Trophoblast cell (in vitro differentiated cells and primary cell): ENCODE results near the gene ZNF688.

Experiments used
- DNase-seq, 2 donors: peaks; one replicate each; pipeline ENCODE4 v3.0.0-alpha.2; 2016
- H2AFZ ChIP-seq: 2 replicates; pipeline ENCODE4 v1.6.1; 2013; ENCODE audit warnings: low read length, moderate library complexity, mild to moderate bottlenecking; ENCODE audit not compliant: insufficient read depth, poor library complexity
- H2AK5ac ChIP-seq: 2 replicates; pipeline ENCODE4 v1.6.1; 2013; ENCODE audit warnings: mild to moderate bottlenecking, low read length
- H2BK120ac ChIP-seq: 2 replicates; pipeline ENCODE4 v1.6.1; 2013; ENCODE audit warnings: low read length, mild to moderate bottlenecking, moderate library complexity; ENCODE audit not compliant: insufficient read depth, poor library complexity
- H2BK12ac ChIP-seq: 2 replicates; pipeline ENCODE4 v1.6.1; 2013; ENCODE audit warnings: mild to moderate bottlenecking, low read length, moderate library complexity
- H2BK5ac ChIP-seq: 2 replicates; pipeline ENCODE4 v1.6.1; 2013; ENCODE audit warnings: low read length, low read depth, moderate library complexity, mild to moderate bottlenecking; ENCODE audit not compliant: poor library complexity
- H3K14ac ChIP-seq: 2 replicates; pipeline ENCODE4 v1.6.1; 2013; ENCODE audit warnings: mild to moderate bottlenecking, low read length
- H3K18ac ChIP-seq: 2 replicates; pipeline ENCODE4 v1.6.1; 2013; ENCODE audit warnings: mild to moderate bottlenecking, low read length
- H3K23ac ChIP-seq: 2 replicates; pipeline ENCODE4 v1.6.1; 2013; ENCODE audit warnings: low read length
- H3K27ac ChIP-seq: 2 replicates; pipeline ENCODE4 v1.5.1; 2013; ENCODE audit warnings: low read depth, mild to moderate bottlenecking, inconsistent platforms, low read length, moderate library complexity
- H3K27me3 ChIP-seq: 2 replicates; pipeline ENCODE4 v1.6.1; 2013; ENCODE audit warnings: inconsistent platforms, mild to moderate bottlenecking, low read length, moderate library complexity; ENCODE audit not compliant: insufficient read depth
- H3K36me3 ChIP-seq, 2 experiments: 1 replicate in 1 of 2; 2 replicates in 1 of 2; pipeline ENCODE4 v1.6.1; 2013; ENCODE audit warnings: low read length in 2 of 2, mild to moderate bottlenecking in 2 of 2, moderate library complexity in 1 of 2; ENCODE audit not compliant: insufficient read depth in 2 of 2, control insufficient read depth in 1 of 2
- H3K4ac ChIP-seq: 2 replicates; pipeline ENCODE4 v1.6.1; 2013; ENCODE audit warnings: low read depth, mild to moderate bottlenecking, low read length, moderate library complexity
- H3K4me1 ChIP-seq, 2 experiments: 1 replicate in 1 of 2; 2 replicates in 1 of 2; pipeline ENCODE4 v1.6.1; 2013; ENCODE audit warnings: low read length in 2 of 2, mild to moderate bottlenecking in 2 of 2, moderate library complexity in 1 of 2; ENCODE audit not compliant: insufficient read depth in 2 of 2, control insufficient read depth in 1 of 2
- H3K4me2 ChIP-seq: 2 replicates; pipeline ENCODE4 v1.6.1; 2013; ENCODE audit warnings: inconsistent platforms, mild to moderate bottlenecking, low read length, moderate library complexity
- H3K4me3 ChIP-seq: 2 replicates; pipeline ENCODE4 v1.5.1; 2013; ENCODE audit warnings: mild to moderate bottlenecking, low read depth, low read length, inconsistent platforms
- H3K79me1 ChIP-seq: one replicate; pipeline ENCODE4 v1.6.1; 2013; ENCODE audit warnings: low read length
- H3K79me2 ChIP-seq: 2 replicates; pipeline ENCODE4 v1.6.1; 2013; ENCODE audit warnings: low read length, mild to moderate bottlenecking; ENCODE audit not compliant: control insufficient read depth, insufficient read depth, poor library complexity
- H3K9ac ChIP-seq: 2 replicates; pipeline ENCODE4 v1.6.1; 2013; ENCODE audit warnings: mild to moderate bottlenecking, low read length
- H3K9me3 ChIP-seq: 2 replicates; pipeline ENCODE4 v1.6.1; 2013; ENCODE audit warnings: low read depth, mild to moderate bottlenecking, control low read depth, inconsistent platforms, low read length; ENCODE audit not compliant: insufficient read depth
- H4K12ac ChIP-seq: 2 replicates; pipeline ENCODE4 v1.6.1; 2013; ENCODE audit warnings: low read depth, mild to moderate bottlenecking, low read length, moderate library complexity
- H4K8ac ChIP-seq: 2 replicates; pipeline ENCODE4 v1.6.1; 2013; ENCODE audit warnings: low read depth, mild to moderate bottlenecking, low read length, moderate library complexity
- H4K91ac ChIP-seq: one replicate; pipeline ENCODE4 v1.6.1; 2013; ENCODE audit warnings: low read depth, mild to moderate bottlenecking, low read length, moderate library complexity
- WGBS: extraction: QIAGEN DNeasy Blood & Tissue Kit; methylation state at CpG from one replicate; pipeline ENCODE4 v1.1.7; 2013; ENCODE audit warnings: missing lambda C conversion rate; ENCODE audit not compliant: insufficient read length, insufficient coverage; ENCODE audit errors: extremely low coverage; 5-methylcytosine and 5-hydroxymethylcytosine counted together

The ZNF688 gene

DNA sequence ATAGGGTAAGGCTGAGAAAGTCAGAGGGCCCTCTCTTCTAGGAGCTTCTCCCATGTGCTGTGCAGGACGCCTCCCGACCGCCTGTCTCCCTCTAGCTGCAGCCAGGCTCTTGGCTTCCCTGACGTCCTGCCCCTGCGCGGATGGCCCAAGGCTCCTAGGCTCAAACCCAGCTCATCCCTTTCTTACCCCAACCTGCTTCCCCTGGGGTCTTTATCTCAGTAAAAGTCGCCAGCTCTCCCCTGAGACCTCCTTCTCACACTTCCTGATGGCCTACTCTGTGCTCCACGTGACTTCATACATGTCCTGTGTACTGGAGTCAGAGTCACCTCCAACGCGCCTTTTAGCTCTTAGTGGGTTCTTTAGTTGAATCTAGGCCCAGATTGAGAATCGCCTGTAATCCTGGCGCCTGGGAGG is 35.7 kb downstream of the ZNF688 start:
- no peak overlapping the region for H2BK120ac ChIP-seq
- H2BK12ac ChIP-seq = no peak overlapping the region
- peak overlapping the region; percentile 73 for H4K8ac ChIP-seq
- no peak overlapping the region for H3K27ac ChIP-seq
- no peak overlapping the region for H3K4me3 ChIP-seq
- H2BK5ac ChIP-seq = no peak overlapping the region
- H3K79me2 ChIP-seq = peaks cover 9% of the 10 kb centered on the region
- peak overlapping the region; percentile 47 for H3K18ac ChIP-seq
- peak overlapping the region; percentile 2 for H3K9ac ChIP-seq
- peak overlapping the region; percentile 81 for H4K91ac ChIP-seq
- H3K14ac ChIP-seq = peak overlapping the region; percentile 34
- WGBS = no CpG with 5 or more reads among the region's 12 CpGs
- H3K4me2 ChIP-seq = peak overlapping the region; percentile 70
- no peaks in the 10 kb centered on the region for H3K9me3 ChIP-seq
- peak; percentile 53 to 64 for DNase-seq
- peak overlapping the region; percentile 8 for H4K12ac ChIP-seq
- H3K27me3 ChIP-seq = no peaks in the 10 kb centered on the region
- peaks cover 11% of the 10 kb centered on the region in 2 experiments for H3K36me3 ChIP-seq
- H3K4me1 ChIP-seq = peaks cover 6 to 15% of the 10 kb centered on the region in 2 experiments
- peak overlapping the region; percentile 47 for H2AFZ ChIP-seq
- H3K79me1 ChIP-seq = peaks cover 18% of the 10 kb centered on the region
- peak overlapping the region; percentile 31 for H3K4ac ChIP-seq
- H2AK5ac ChIP-seq = no peak overlapping the region
- H3K23ac ChIP-seq = no peak overlapping the region

DNA sequence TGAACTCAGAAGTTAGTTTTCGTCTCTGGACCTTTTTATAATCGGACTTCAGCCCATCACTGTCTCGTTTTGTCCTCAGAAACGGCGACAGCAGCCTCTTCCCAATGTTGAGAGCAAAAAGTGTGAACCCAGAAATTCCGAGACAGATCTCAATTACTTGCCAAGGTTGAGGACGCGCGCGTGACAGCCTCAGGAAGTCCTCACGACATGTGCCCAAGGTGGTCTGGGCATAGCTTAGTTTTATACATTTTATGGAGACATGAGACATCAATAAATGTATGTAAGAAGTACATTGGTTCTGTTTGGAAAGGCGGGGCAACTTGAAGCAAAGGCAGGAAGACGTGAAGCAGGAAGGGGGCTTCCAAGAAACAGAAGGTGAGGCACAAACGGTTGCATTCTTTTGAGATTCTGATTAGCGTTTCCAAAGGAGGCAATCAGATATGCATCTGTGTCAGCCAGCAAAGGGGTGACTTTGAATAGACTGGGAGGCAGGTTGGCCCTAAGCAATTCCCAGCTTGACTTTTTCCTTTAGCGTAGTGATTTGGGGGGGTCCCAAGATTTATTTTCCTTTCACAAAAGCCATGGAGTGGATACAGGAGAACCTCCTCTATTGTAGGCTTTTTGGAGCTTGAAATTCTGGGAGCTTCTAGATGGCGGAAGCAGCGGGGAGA is 36.3 kb downstream of the ZNF688 start:
- Histone ChIP-seq H3K23ac (no peak overlapping the region), H3K14ac (peak overlapping the region; percentile 83), H3K18ac (peak overlapping the region; percentile 68), H2AFZ (peak overlapping the region; percentile 48), H4K91ac (peak overlapping the region; percentile 81), H3K27me3 (no peaks in the 10 kb centered on the region), H2BK120ac (peak overlapping the region; percentile 70), H2AK5ac (peak overlapping the region; percentile 36), H3K4me2 (peak overlapping the region; percentile 70), H3K4ac (peak overlapping the region; percentile 22), H4K12ac (peak overlapping the region; percentile 64), H3K4me1 (peaks cover 6 to 18% of the 10 kb centered on the region in 2 experiments), H3K79me1 (peaks cover 18% of the 10 kb centered on the region), H2BK12ac (no peak overlapping the region), H3K79me2 (peaks cover 9% of the 10 kb centered on the region), H3K27ac (peak overlapping the region; percentile 45), H3K4me3 (peak overlapping the region; percentile 66), H3K36me3 (peaks cover 11 to 13% of the 10 kb centered on the region in 2 experiments), H2BK5ac (peak overlapping the region; percentile 59), H3K9ac (peak overlapping the region; percentile 73), H4K8ac (peak overlapping the region; percentile 91), H3K9me3 (no peaks in the 10 kb centered on the region)
- DNase-seq = no peak
- no CpG with 5 or more reads among the region's 18 CpGs for WGBS

DNA sequence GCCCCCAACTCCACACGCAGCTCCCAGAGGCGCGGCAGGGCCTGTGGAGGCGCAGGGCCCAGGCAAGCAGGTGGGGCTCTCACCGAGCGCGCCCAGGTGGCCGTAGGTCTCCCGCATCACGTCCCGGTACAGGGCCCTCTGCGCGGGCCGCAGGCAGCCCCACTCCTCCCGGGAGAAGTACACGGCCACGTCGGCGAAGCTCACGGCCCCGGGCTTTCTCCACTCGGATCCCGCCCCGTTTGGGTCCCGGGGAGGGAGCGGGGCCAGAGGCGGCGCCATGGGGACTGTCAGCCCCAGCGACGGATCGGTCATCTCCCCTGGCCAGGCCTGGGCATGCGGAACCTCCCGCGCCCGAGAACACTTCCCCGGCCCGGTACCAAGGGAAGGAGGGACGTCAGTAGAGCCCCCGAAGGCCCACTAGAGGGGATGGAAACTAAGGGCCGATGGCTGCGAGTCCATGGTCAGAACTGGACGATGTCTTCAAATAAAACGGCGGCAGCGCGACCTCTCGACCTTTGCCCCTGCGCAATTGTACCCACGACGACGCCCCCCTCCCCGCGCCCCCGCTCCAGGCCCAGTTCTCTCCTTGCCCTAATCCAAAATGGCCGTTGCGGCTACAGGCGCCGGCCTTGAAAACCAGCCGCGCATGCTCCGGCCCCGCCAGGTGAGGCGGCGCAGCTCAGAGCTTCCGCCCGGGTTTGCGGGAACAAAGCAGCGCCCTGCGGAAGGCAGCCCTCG is 37.0 kb downstream of the ZNF688 start, which contains the start of gene ZNF747:
Gene ZNF747, minus strand, starts transcription at position 491 of the 738 bp plus-strand sequence. Its CDS starts 179 bp downstream, at position 312.
- WGBS = no CpG with 5 or more reads among the region's 70 CpGs
- Histone ChIP-seq H4K8ac (peak within 1 kb of the TSS; percentile 97), H3K4me2 (peak within 1 kb of the TSS; percentile 70), H2AFZ (peak within 1 kb of the TSS; percentile 51), H2BK5ac (peak within 1 kb of the TSS; percentile 81), H4K12ac (peak within 1 kb of the TSS; percentile 97), H3K9me3 (no peaks in the 10 kb centered on the region), H4K91ac (peak within 1 kb of the TSS; percentile 94), H3K4me3 (peak within 1 kb of the TSS; percentile 71), H3K14ac (peak within 1 kb of the TSS; percentile 96), H3K27me3 (no peaks in the 10 kb centered on the region), H3K4ac (peak within 1 kb of the TSS; percentile 85), H3K79me2 (peaks cover 9% of the 10 kb centered on the region), H3K79me1 (peaks cover 18% of the 10 kb centered on the region), H3K9ac (peak within 1 kb of the TSS; percentile 87), H3K18ac (peak within 1 kb of the TSS; percentile 88), H3K4me1 (peaks cover 6 to 18% of the 10 kb centered on the region in 2 experiments), H3K27ac (peak within 1 kb of the TSS; percentile 45), H3K36me3 (peaks cover 11 to 13% of the 10 kb centered on the region in 2 experiments), H2AK5ac (peak within 1 kb of the TSS; percentile 80), H2BK120ac (peak within 1 kb of the TSS; percentile 70), H3K23ac (no peak within 1 kb of the TSS), H2BK12ac (peak within 1 kb of the TSS; percentile 42)
- DNase-seq = peak; percentile 86 to 93

DNA sequence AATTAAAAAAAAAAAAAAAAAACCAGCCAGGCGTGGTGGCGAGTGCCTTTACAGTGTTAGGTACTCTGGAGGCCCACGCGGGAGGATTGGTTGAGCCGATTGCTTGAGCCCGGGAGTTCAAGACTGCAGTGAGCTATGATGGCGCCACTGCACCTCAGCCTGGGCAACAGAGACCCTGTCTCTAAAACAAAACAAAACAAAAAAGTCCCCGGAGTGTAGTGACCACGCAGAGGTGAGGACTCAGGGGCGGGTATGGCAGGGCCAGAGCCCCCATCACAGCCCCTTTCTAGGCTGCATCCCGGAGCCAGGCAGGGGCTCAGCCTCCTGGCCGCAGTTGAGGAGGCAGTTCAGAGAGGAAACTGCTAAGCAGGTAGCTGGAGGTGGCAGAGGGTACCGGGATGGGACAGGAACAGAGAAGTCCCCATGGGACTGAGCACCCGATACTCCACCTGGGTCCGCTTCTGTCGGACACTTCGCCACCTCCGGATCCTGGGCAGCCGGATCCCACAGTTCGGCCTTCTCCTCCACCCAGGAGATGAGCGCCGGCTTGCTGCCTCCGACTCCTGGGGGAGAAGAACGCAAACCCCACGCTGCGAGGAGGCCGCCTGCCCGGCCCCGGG is 37.7 kb downstream of the ZNF688 start:
- H3K9ac ChIP-seq = peak overlapping the region; percentile 87
- DNase-seq = no peak
- peak overlapping the region; percentile 67 for H2BK120ac ChIP-seq
- H3K4me3 ChIP-seq = peak overlapping the region; percentile 71
- H4K8ac ChIP-seq = peak overlapping the region; percentile 97
- no peak overlapping the region for H2AK5ac ChIP-seq
- peak overlapping the region; percentile 96 for H3K14ac ChIP-seq
- peaks cover 6 to 19% of the 10 kb centered on the region in 2 experiments for H3K4me1 ChIP-seq
- H3K79me1 ChIP-seq = peaks cover 18% of the 10 kb centered on the region
- H3K23ac ChIP-seq = no peak overlapping the region
- peak overlapping the region; percentile 42 for H2BK12ac ChIP-seq
- peak overlapping the region; percentile 85 for H3K4ac ChIP-seq
- peaks cover 9% of the 10 kb centered on the region for H3K79me2 ChIP-seq
- H3K36me3 ChIP-seq = peaks cover 11 to 13% of the 10 kb centered on the region in 2 experiments
- no CpG with 5 or more reads among the region's 29 CpGs for WGBS
- H4K91ac ChIP-seq = peak overlapping the region; percentile 94
- H3K4me2 ChIP-seq = peak overlapping the region; percentile 70
- H4K12ac ChIP-seq = peak overlapping the region; percentile 97
- no peaks in the 10 kb centered on the region for H3K9me3 ChIP-seq
- H3K27me3 ChIP-seq = no peaks in the 10 kb centered on the region
- H3K18ac ChIP-seq = peak overlapping the region; percentile 88
- peak overlapping the region; percentile 81 for H2BK5ac ChIP-seq
- H3K27ac ChIP-seq = no peak overlapping the region
- peak overlapping the region; percentile 51 for H2AFZ ChIP-seq
